Measurements from ENCODE around the gene PHOSPHO1. TPM values are rescaled to one million over a fixed set of nuclear protein-coding genes. Genes with fewer than 3 reads are reported as not detected.
A peak's percentile ranks its signal among the peaks of the same experiment; 100 is the strongest.

The PHOSPHO1 gene
- total RNA-seq, 4 donors from 2014 or later = 1.7 TPM; not detected in 3

DNA sequence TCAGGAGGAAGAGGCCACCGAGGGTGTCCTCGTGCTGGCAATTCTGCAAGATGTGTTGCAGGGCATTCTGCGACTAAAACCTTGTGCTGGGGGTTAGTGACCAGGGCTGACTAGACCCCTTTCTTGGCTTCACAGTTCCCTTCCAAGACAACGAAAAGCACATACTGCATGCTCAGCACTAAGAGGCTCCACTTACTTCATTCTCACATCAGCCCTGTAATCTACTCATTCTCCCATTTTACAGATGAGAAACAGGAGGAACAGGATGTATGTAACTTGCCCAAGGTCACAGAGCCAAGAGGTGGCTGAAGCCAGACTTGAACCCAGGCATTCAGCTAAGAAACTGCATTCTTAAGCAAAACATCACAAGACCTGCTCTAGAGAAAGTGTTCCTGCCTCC is 5.3 kb upstream of the PHOSPHO1 start:
- H3K9me3 ChIP-seq = no peaks in the 10 kb centered on the region
- peaks cover 0 to 10% of the 10 kb centered on the region in 2 donors for H3K4me1 ChIP-seq
- no peak for DNase-seq
- H3K4me3 ChIP-seq (replicated peaks in 1 of 3) = no peak overlapping the region
- intact Hi-C loops (cut with DNase I) = no loop called here
- TF ChIP-seq POLR2A (IDR thresholded peaks at IDR 0.05) = no peak
- TF ChIP-seq, protein P1, sequence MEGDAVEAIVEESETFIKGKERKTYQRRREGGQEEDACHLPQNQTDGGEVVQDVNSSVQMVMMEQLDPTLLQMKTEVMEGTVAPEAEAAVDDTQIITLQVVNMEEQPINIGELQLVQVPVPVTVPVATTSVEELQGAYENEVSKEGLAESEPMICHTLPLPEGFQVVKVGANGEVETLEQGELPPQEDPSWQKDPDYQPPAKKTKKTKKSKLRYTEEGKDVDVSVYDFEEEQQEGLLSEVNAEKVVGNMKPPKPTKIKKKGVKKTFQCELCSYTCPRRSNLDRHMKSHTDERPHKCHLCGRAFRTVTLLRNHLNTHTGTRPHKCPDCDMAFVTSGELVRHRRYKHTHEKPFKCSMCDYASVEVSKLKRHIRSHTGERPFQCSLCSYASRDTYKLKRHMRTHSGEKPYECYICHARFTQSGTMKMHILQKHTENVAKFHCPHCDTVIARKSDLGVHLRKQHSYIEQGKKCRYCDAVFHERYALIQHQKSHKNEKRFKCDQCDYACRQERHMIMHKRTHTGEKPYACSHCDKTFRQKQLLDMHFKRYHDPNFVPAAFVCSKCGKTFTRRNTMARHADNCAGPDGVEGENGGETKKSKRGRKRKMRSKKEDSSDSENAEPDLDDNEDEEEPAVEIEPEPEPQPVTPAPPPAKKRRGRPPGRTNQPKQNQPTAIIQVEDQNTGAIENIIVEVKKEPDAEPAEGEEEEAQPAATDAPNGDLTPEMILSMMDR (IDR thresholded peaks at IDR 0.05) = no peak
- no peaks in the 10 kb centered on the region for H3K27me3 ChIP-seq
- 79 to 84% methylated on average over 4 of the region's 4 CpGs for WGBS, 2 donors
- no peak overlapping the region for H3K27ac ChIP-seq
- H3K36me3 ChIP-seq = no peaks in the 10 kb centered on the region

DNA sequence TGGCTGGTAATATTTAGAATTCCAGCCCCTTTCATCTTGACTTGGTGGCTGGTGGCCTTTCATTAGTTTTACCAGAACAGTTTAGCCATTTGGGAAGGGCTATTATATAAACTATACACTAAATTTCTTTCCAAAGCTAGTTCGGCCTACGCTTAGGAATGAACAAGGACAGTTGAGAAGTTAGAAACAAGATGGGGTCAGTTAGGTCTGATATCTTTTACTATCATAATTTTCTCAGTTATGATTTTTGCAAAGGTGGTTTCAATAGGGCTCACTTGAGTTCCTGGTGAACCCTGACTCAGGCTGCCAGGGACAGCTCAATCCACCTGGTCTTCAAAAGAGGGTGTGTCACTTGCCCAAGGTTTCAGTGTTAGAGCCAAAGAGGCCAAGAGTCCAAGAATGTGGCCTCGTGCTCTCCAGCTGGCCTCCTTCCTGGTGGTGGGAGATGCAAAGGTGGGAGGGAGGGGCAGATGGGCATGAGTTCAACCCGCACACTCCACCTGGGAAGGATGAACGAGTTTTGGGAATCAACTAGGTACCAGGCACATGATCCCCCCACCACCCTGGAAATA is 4.0 kb upstream of the PHOSPHO1 start:
- H3K27ac ChIP-seq = no peak overlapping the region
- no peaks in the 10 kb centered on the region for H3K9me3 ChIP-seq
- H3K4me1 ChIP-seq = peaks cover 8 to 19% of the 10 kb centered on the region in 2 donors
- intact Hi-C loops (cut with DNase I) = no loop called here
- TF ChIP-seq, protein P1 (IDR thresholded peaks at IDR 0.05) = no peak
- TF ChIP-seq POLR2A (IDR thresholded peaks at IDR 0.05) = no peak
- H3K36me3 ChIP-seq = no peaks in the 10 kb centered on the region
- H3K4me3 ChIP-seq (replicated peaks in 1 of 3) = no peak overlapping the region
- H3K27me3 ChIP-seq = no peaks in the 10 kb centered on the region
- WGBS, 2 donors = 86 to 88% methylated on average over 5 of the region's 5 CpGs
- DNase-seq = no peak

DNA sequence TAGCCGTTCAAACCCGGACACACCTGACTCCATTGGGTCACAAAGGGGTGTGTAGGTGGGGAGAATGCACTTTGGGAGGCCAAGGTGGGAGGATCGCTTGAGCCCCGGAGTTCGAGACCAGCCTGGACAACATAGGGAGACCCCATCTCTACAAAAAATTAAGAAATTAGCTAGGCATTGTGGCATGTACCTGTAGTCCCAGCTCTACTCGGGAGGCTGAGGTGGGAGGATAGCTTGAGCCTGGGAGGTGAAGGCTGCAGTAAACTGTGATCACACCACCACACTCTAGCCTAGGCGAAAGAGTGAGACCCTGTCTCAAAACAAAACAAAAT is 942 bp upstream of the PHOSPHO1 start:
- Histone ChIP-seq H3K4me3 (replicated peaks in 1 of 3) (no peak overlapping the region), H3K27ac (no peak overlapping the region), H3K4me1 (peaks cover 8 to 14% of the 10 kb centered on the region in 2 donors), H3K9me3 (no peaks in the 10 kb centered on the region), H3K27me3 (no peaks in the 10 kb centered on the region), H3K36me3 (no peaks in the 10 kb centered on the region)
- no peak for DNase-seq
- no peak for TF ChIP-seq POLR2A (IDR thresholded peaks at IDR 0.05)
- TF ChIP-seq, protein P1 (IDR thresholded peaks at IDR 0.05) = no peak
- intact Hi-C loops (cut with DNase I) = no loop called here
- WGBS, 2 donors = 75% methylated on average over 7 of the region's 7 CpGs

DNA sequence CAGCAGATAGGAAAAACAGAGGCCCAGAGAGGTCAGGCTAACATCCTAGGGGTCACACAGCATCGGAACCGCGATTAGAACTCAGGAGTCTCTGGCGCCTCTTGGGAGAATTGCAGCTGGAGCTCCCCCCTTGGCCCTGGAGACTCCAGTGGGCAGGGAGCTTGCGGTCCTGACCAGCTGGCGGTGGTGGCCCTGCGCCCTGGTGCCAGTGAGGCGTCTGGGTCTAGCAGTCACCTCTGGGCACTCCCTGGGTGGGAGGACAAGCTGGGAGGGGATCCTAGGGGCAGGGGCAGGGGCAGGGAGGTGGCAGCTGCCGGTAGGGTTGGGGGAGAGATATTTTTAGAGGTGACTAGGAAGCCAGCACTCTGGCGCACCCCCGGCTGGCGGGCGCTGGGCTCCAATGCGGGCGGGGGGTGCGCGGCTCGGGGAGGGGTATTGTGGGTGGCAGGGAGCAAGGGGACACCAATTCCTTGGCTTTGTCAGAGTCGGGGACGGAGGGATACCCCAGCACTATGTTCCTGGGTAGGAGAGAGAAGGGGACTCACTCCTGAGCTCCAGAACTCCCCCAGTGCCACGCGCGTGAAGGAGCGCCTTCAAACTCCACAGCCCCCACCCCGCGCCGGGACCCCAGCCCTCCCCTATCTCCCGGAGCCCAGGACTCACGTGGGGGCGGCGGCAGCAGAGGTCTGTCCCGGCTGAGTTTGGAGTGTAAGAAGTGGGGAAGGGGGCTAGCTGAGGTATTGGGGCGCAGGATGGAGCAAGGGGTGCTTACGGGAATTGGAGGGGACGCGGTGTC is 584 bp downstream of the PHOSPHO1 start:
- TF ChIP-seq, protein P1 (IDR thresholded peaks at IDR 0.05) = no peak
- no peak for TF ChIP-seq POLR2A (IDR thresholded peaks at IDR 0.05)
- WGBS, 2 donors = 9% methylated on average over 20 to 28 of the region's 36 CpGs

More for the DNA sequence above, 584 bp downstream of the PHOSPHO1 start:
- Histone ChIP-seq H3K27ac (no peak overlapping the region), H3K4me3 (replicated peaks in 1 of 3) (peak overlapping the region in 2 of 3 donors; percentile 39 to 52), H3K9me3 (no peaks in the 10 kb centered on the region), H3K27me3 (no peaks in the 10 kb centered on the region), H3K36me3 (no peaks in the 10 kb centered on the region), H3K4me1 (peaks cover 8 to 14% of the 10 kb centered on the region in 2 donors)
- intact Hi-C loops (cut with DNase I) = loop anchor here (5.0 to 10.0 kb wide), 2 partner anchors 38 to 55 kb away; no protein-coding TSS in a partner anchor
- no peak for DNase-seq

Measured in thyroid gland (tissue), 4 donors.